Measurements from ENCODE around the gene SLC16A2. TPM values are rescaled to one million over a fixed set of nuclear protein-coding genes. Genes with fewer than 3 reads are reported as not detected.

SLC16A2 gene
- total RNA-seq, 1 experiment from 2014 or later = 8.5 TPM

GRCh38 chrX:74535408-74536151 lies 114.3 kb downstream of the SLC16A2 start:
- TF ChIP-seq CTCF (conservative IDR thresholded peaks at IDR 0.05; ENCODE audit: low read depth, low read length) = peak; percentile 56
- TF ChIP-seq EZH2 (IDR thresholded peaks at IDR 0.05; ENCODE audit: low read length, unreplicated experiment) = no peak
- no peaks in the 10 kb centered on the region for H3K9me2 ChIP-seq (replicated peaks; ENCODE audit: low read length)
- no peaks in the 10 kb centered on the region for H3K79me2 ChIP-seq (ENCODE audit: low read length)
- CTCF ChIA-PET = interaction anchor here (0.7 to 1.0 kb wide), 2 partner anchors 12 to 115 kb away, joined by 4 to 6 read pairs; no protein-coding TSS in a partner anchor
- H3K27ac ChIP-seq (ENCODE audit: low read length) = no peak overlapping the region
- H3K4me3 ChIP-seq (ENCODE audit: low read length) = peak overlapping the region; percentile 71
- peak; percentile 76 for ATAC-seq
- H3K27me3 ChIP-seq (ENCODE audit: low read length) = no peaks in the 10 kb centered on the region
- peaks cover 14% of the 10 kb centered on the region for H3K4me1 ChIP-seq (ENCODE audit: insufficient read depth, low read length)
- no peaks in the 10 kb centered on the region for H3F3A ChIP-seq (ENCODE audit: low read length, unreplicated experiment)
- no peaks in the 10 kb centered on the region for H3K9me3 ChIP-seq (ENCODE audit: low read length)
- peak overlapping the region; percentile 96 for H2AFZ ChIP-seq (ENCODE audit: low read length)
- POLR2A ChIA-PET (ENCODE audit: unreplicated experiment) = interaction anchor here (0.6 kb wide), 1 partner anchor 115 kb away, joined by 6 read pairs; no protein-coding TSS in a partner anchor
- no peaks in the 10 kb centered on the region for H4K20me1 ChIP-seq (ENCODE audit: low read length)
- peak overlapping the region; percentile 91 for H3K4me2 ChIP-seq (ENCODE audit: low read length)
- TSS peak; percentile 69 for BruUV-seq (replicated peaks)
- intact Hi-C loops (cut with micrococcal nuclease) = loop anchor here (1.0 to 5.0 kb wide), 2 partner anchors 78 to 152 kb away; no protein-coding TSS in a partner anchor
- H3K36me3 ChIP-seq (ENCODE audit: low read depth, low read length) = no peaks in the 10 kb centered on the region
- H3K9ac ChIP-seq (ENCODE audit: low read length) = peak overlapping the region; percentile 64
- peak; percentile 66 for DNase-seq

- H3K27ac ChIP-seq (ENCODE audit: low read length) = peak overlapping the region; percentile 23; the same call in 1 of the 2 replicates
- no peaks in the 10 kb centered on the region for H3K9me2 ChIP-seq (replicated peaks; ENCODE audit: low read length)
- H3K9me3 ChIP-seq (ENCODE audit: low read length) = no peaks in the 10 kb centered on the region
- H3F3A ChIP-seq (ENCODE audit: low read length, unreplicated experiment) = no peaks in the 10 kb centered on the region
- H3K4me3 ChIP-seq (ENCODE audit: low read length) = peak overlapping the region; percentile 71
- no peaks in the 10 kb centered on the region for H4K20me1 ChIP-seq (ENCODE audit: low read length)
- CTCF ChIA-PET = interaction anchor here (0.6 to 1.0 kb wide), 3 partner anchors 11 to 154 kb away, joined by 3 to 6 read pairs (median 4); no protein-coding TSS in a partner anchor
- ATAC-seq (peak; percentile 81), DNase-seq (peak; percentile 78)
- POLR2A ChIA-PET (ENCODE audit: unreplicated experiment) = interaction anchor here (0.6 to 0.7 kb wide), 2 partner anchors 57 to 116 kb away, joined by 3 to 6 read pairs; no protein-coding TSS in a partner anchor
- H3K9ac ChIP-seq (ENCODE audit: low read length) = peak overlapping the region; percentile 64
- peak overlapping the region; percentile 91 for H3K4me2 ChIP-seq (ENCODE audit: low read length)
- intact Hi-C loops (cut with micrococcal nuclease) = loop anchor here (5.0 kb wide), 1 partner anchor 79 kb away; no protein-coding TSS in a partner anchor
- no peaks in the 10 kb centered on the region for H3K36me3 ChIP-seq (ENCODE audit: low read depth, low read length)
- peaks cover 14% of the 10 kb centered on the region for H3K4me1 ChIP-seq (ENCODE audit: insufficient read depth, low read length)
- BruUV-seq (replicated peaks) = no TSS peak
- peak overlapping the region; percentile 96 for H2AFZ ChIP-seq (ENCODE audit: low read length)
- no peaks in the 10 kb centered on the region for H3K27me3 ChIP-seq (ENCODE audit: low read length)
- H3K79me2 ChIP-seq (ENCODE audit: low read length) = no peaks in the 10 kb centered on the region
- TF ChIP-seq CTCF (conservative IDR thresholded peaks at IDR 0.05; ENCODE audit: low read depth, low read length) = no peak
- TF ChIP-seq EZH2phosphoT487 (IDR thresholded peaks at IDR 0.05; ENCODE audit: borderline replicate concordance, low read length) = no peak
- no peak for TF ChIP-seq EZH2 (IDR thresholded peaks at IDR 0.05; ENCODE audit: low read length, unreplicated experiment)
Measured at GRCh38 chrX:74536152-74536831, 115.0 kb downstream of the SLC16A2 start.

All from PC-3 (cell line).